Inflammatory macrophage treated with lipopolysaccharide for 1 hour (primary cell): ENCODE data around the gene RNF44.

Experiments used
- DNase-seq, 2 donors: peaks; one replicate each; pipeline ENCODE4 v3.0.0-alpha.2; 2020 to 2022

The RNF44 gene

GRCh38 chr5:176536902-176537553 is at the start of gene RNF44:
TSS of gene RNF44 (minus strand) at chr5:176537402. CDS start at chr5:176532472, 4,930 bp downstream.
- peak; percentile 93 to 95 for DNase-seq

- no peak for DNase-seq
These were observed 45.9 kb upstream of the RNF44 start for GRCh38 chr5:176583076-176583475.

DNA sequence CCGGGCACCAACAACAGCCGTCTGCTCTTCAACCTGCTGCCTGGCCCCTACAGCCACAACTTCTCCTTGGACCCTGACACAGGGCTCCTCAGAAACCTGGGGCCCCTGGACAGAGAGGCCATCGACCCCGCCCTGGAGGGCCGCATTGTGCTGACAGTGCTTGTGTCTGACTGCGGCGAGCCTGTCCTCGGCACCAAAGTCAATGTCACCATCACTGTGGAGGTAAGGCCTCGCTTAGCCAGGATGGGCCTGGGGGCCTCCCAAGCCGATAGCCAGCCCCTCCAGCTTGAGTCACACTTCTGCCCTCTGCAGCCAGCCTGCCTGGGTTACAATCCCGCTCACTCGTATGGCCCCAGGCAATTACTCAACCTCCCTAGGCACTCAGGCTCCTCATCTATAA is 44.2 kb upstream of the RNF44 start:
- DNase-seq = no peak

- no peak for DNase-seq
These were observed 42.1 kb upstream of the RNF44 start for GRCh38 chr5:176579323-176579722.

DNA sequence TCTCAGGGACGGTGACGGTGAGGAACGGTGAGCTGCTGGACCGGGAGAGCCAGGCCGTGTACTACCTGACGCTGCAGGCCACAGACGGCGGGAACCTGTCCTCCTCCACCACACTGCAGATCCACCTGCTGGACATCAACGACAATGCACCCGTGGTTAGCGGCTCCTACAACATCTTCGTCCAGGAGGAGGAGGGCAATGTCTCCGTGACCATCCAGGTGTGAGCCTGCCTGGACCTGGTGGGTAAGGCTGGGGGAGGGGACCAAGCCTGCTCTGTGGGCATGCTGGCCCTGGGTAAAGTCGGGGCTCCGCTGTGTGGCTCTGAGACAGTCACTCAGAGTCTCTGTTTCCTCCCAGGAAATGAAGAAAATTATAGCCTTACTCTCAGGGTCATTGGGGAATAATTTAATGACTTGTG is 41.2 kb upstream of the RNF44 start:
- DNase-seq = no peak

DNA sequence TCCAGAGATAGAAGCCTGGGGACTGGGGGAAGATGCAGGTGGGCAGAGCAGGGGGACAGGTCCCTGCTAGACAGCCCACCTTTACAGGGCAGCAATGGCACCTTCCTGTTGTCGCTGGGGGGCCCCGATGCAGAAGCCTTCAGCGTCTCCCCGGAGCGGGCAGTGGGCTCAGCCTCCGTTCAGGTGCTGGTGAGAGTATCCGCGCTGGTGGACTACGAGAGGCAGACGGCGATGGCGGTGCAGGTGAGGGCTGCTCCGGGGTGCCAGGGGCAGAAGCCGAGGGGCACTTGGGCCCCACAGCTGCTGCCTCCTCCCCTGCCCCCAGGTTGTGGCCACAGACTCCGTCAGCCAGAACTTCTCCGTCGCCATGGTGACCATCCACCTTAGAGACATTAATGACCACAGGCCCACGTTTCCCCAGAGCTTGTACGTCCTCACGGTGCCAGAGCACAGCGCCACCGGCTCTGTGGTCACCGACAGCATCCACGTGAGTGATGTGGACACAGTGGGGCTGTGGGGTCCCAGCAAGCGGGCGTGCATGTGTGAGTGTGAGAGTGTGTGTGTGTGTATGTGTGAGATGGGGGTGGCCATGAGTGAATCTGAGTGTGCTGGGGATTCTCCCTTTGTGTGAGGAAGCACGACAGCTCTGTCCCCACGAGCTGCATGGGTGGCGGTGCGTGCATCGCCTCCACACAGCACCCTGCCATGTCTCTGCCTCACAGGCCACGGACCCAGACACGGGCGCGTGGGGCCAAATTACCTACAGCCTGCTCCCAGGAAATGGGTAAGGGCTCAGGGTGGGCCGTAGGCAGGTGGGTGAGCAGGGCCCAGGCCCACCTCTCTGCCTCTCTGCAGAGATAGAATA is 40.3 kb upstream of the RNF44 start:
- no peak for DNase-seq

DNA sequence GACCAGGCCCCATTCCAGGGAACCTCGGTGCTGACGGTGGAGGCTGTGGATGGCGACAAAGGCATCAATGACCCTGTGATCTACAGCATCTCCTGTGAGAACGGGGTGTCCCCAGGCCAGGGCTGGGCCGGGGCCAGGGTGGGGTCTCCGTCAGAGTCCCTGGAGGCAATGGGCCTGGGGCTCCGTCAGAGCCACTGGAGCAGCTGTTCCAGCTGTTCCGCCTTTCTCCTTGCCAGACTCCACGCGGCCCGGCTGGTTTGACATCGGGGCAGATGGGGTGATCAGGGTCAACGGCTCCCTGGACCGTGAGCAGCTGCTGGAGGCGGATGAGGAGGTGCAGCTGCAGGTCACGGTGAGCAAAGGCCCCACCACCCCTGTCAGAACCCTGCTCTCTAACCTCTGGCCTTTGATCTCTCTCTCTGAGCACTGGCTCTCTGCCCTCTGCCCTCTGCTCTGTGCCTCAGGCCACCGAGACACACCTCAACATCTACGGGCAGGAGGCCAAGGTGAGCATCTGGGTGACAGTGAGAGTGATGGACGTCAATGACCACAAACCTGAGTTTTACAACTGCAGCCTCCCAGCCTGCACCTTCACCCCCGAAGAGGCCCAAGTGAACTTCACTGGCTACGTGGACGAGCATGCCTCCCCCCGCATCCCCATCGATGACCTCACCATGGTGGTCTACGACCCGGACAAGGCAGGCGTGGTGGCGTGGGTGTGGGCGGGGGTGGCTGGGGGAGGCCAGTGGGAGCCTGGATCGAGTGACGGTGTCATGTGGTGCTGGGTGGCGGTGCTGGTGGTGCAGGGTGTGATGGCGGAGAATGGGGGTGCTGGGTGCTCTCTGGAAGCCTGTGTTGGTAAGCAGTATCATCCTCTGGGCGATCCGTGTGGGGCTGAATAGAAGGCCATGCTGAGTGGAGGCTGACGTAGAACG is 38.6 kb upstream of the RNF44 start:
- DNase-seq = no peak

DNA sequence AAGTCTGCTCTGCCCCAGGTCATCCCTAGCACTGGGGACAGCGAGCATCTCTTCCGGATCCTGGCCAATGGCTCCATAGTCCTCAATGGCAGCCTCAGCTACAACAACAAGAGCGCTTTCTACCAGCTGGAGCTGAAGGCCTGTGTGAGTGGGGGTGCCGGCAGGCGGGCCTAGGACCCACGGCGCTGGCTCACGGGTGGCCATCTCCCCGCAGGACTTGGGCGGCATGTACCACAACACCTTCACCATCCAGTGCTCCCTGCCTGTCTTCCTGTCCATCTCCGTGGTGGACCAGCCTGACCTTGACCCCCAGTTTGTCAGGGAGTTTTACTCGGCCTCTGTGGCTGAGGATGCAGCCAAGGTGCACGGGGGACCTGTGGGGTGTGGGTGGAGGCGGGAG is 37.9 kb upstream of the RNF44 start:
- DNase-seq = no peak

DNA sequence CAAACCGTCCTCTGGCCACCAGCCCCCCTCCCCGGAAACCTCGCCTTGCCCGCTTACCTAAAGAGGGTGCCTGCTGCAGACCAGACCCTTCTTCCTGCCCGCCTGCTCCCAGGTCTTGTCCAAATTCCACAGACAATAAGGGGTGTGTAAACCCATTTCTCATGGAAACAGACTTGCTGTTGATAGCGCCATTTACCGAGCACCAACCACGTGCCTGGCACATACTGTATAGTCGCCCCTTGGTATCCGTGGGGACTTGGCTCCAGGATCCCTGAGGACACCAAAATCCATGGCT is 37.0 kb upstream of the RNF44 start:
- DNase-seq = no peak

- DNase-seq = peak in 1 of 2 donors; percentile 76
These were observed 36.5 kb upstream of the RNF44 start for GRCh38 chr5:176573564-176574296.

DNA sequence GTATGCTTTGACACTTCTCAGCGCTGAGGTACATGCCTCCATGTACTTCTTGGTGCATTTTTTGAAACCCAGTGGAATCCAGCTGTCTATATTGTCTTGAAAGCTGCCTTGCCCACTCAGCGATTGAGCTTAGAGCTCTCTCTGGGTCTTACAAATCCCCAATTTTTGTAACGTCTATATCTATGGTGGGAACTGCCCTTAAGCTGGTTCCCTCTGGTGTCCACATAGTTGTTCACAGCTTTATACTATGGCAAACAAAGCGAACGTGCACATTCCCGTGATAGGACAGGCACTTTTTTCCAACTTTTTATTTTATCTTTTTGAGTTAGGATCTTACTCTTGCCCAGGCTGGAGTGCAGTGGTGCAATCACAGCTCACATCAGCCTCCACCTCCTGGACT is 32.8 kb upstream of the RNF44 start:
- DNase-seq = no peak

- no peak for DNase-seq
These were observed 31.5 kb upstream of the RNF44 start for GRCh38 chr5:176568657-176569056.

DNA sequence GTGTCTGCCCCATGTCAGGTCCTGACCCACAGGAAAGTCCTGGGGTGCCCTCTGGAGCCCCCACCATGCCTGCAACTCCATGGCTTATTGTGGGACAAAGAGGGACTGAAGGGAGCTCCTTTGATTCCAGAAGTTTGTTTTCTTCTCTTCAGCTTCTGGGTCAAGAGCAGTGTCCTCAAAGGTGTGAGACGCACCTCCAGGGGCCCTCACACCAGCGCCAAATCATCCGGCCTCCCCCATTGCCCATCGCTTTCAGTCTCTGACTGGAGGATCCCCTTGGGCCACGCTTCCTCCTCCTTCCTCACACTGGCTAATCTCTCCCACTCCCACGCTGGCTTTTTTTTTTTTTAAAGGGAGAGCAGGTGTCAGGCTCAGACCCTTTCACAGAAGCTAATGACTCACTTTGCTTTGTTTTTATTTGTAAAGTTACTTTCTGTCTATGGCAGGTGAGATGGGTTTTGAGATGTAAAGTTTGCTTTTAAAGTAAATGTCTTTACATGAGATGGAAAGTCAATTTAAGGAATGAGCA is 28.6 kb upstream of the RNF44 start:
- no peak for DNase-seq

GRCh38 chr5:176564002-176564401 is 26.8 kb upstream of the RNF44 start:
- DNase-seq = no peak

DNA sequence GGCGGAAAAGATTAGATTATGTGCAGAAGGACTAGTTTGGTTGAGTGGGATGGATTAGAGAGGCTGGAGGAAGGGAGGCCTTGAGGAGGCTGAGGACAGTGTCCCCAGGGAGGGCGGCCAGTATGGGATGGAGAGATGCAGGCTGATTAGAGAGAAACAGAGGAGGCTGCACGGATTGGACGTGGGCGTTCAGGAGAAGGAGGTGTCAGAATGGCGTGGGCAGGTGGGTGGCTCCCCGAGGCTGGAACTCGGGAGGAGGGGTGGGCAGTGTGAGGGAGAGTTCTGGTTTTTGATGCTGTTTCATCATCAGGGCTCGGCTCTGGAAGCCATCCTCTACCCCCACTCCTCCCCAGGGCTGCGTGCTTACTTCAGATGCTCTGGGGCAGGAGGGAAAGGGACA is 25.0 kb upstream of the RNF44 start:
- no peak for DNase-seq

DNA sequence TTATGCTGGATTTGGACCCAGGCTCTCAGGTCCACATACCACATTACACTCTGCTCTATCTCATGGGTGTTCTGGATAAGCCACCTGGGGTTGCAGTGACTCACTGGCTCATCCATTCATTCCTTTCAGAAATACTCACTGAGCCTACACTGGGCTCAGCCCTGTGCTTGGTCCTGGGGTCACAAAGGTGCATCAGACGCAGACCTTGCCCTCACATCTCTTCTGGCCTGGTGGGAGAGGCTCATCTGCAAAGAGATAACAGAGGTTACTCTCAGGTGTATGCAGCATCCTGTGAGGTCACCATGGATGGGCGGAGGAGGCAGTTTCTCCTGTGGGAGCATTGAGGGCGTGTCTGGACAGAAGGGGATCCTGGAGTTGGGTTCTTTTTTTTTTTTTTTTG is 24.1 kb upstream of the RNF44 start:
- no peak for DNase-seq

DNA sequence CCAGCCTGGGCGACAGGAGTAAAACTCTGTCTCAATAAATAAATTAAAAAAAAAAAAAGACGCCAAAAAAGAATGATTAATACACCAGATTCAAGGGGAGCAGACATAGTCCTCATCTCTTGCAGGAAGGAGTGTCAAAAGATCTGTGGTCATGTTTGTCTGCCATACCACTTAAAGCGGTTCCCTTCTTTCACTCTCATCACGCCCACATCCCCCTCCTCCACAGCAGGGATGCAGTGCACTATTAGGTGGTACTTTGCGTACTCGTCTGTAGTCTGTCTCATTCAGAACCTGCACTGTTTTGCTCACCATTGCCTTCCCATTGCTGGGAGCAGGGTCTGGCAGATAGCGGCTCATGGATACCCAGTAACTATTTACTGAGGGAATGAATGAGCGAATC is 23.2 kb upstream of the RNF44 start:
- DNase-seq = no peak

DNA sequence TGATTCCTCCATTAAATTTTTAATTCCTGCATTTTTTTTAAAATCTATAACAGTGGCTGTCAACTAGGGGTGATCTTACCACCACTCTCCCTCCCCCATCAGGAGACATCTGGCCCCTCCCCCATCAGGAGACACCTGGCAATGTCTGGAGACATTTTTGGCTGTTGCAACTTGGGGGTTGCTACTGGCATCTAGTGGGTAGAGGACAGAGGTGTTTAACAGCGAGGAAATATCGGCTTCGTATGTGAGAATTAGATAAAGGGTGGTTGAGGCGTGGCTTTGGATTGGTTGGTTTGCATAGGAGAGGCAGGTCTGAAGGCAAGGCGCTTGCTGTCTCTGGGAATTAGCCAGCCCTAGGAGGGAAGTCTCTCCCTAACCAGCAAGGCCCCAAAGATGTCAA is 22.5 kb upstream of the RNF44 start:
- no peak for DNase-seq

DNA sequence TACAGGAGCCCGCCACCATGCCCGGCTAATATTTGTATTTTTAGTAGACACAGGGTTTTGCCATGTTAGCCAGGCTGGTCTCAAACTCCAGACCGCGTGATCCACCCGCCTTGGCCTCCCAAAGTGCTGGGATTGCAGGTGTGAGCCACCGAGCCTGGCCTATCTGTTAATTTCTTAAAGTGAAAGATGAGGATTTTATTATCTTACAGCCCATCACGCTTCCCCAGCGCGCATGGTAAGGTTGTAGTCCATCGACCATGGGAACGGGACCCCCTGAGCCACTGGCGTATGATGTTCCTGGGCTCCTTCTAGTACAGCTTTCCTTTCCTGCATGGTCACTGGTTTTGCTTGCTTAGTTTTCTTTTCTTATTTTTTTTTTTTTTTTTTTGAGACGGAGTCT is 20.6 kb upstream of the RNF44 start:
- DNase-seq = no peak

DNA sequence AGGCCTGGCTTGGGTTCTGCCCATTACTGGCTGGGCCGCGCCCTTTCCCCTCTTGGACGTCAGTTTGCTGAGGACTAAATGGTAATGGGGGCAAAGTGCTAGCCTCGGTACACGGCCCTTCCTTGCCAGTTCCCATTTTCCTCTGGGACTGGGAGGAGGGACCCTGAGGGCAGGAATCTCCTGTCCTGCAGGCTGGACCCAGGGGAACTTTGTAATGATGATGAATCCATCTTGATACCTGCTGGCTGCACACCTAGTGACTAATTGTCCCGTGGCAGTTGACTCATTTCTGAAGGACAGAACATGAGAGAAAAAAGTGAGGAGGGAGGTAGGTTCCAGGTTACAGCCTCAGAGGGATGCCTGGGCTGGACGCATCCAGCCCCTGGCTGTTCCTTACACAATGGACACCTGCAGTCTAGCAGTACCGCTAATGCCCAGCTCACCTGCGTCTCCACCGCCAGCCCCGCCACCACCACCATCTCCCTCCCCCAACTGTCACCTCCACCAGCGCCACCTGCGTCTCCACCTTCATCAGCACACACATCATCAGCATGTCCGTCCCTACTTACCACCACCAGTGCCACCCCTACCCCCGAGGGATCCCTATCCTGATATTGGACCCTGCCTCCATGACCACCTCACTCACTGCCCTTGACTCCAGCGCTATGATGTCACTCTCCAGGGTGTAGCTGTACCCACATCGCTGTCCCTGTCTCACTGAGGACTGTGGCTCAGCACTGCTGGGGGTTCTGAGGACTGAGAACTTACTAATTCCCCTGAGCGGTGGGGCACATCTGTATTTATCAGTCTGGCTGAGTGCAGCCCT is 16.3 kb upstream of the RNF44 start:
- DNase-seq = no peak

DNA sequence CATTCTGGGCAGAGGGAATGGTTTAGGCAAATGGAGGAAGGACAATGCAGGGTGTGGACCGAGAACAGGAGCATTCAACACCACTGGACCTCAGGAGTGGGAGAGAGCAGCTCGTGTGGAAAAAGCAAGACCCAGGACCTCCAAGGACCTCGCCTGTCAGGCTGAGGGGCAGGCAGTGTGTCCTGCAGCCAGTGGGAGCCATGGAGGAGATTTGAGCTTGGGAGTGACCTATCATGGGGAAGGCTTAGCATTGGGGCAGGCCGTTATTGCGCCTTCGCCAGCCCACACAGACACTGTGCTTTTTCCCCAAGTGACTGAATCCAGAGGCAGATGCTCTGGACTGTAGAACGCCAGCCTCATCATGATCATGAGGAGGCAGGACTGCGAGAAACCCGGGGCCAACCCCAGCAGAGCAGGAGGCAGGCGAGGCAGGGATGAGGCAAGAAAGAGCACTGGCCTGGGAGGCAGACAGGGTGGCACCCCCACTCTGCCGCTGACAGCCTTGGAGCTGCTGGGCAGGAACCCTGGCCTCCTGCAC is 15.2 kb upstream of the RNF44 start:
- DNase-seq = peak; percentile 51 to 70
